HG02884 (cell line): ENCODE results near the gene ABR.

ENCODE experiments used
- ATAC-seq: cut with Tn5 transposase; IDR thresholded peaks from one replicate; pipeline ENCODE4 v1.9.1; 2021; ENCODE audit warnings: mild to moderate bottlenecking, moderate library complexity; ENCODE audit not compliant: unreplicated experiment

ABR gene

DNA sequence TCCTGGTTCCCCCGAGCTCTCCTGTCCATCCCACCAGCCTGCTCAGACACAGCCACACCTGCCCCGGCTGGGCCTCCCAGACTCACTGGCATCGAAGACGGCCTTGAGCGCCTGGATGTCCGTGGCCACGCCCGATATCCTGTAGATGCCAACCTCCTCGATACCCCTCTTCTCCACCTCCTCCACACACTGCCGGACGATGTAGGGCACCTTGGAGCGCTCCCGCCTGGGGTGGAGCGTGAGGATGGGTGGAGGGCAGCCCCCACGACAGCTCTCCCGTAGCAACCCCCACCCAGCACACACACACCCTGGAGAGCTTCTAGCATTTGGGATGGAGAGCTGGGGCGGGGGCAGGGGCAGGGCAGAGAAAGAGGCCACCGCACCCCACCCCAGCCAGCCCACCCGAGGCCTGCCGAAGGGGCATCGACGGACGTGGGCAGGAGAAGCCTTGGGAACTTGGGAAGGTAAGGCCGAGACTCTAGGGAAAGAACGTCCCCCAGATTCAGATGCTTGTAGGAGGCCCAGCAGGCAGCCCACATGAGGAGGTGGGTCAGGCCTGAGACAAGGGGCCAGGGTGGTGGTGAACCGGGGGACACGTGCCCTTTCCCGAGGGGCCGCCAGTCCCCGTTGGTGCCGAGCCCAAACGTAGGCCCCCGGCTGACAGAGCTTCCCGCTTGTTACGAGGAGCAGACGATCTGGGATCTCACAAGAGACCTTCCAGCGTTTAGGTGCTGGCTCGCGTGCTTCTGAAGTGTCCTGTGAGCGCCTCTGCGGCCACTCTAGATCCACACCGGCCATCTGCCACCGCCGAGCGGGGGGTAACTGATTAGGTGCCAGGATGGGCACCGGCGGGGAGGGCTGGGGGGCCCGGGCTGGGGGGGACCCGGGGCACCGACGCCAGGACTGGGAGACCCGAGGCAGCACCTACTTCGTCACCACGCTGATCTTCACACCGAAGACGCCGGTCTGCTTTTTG lies 167.7 kb downstream of the ABR start:
- no peak for ATAC-seq

DNA sequence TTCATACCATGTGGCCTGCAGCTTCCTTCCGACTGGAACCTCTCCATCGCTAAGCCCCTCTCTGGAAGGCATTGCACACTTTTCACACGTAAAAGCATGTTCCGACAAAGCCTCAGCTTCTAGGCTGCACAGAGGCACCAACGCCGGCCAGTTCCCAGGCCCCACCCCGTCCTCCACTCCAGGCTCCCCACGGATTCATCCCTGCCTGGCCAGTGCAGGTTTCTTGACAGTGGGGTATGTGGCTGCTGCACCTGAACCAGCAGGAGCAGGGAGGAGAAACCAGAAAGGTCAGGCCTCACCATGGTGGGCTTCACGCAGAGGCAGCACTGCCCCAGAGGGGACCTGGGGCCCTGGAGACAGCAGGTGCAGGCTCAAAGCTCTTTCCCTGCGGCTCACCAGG lies 168.6 kb downstream of the ABR start:
- ATAC-seq, result no peak

DNA sequence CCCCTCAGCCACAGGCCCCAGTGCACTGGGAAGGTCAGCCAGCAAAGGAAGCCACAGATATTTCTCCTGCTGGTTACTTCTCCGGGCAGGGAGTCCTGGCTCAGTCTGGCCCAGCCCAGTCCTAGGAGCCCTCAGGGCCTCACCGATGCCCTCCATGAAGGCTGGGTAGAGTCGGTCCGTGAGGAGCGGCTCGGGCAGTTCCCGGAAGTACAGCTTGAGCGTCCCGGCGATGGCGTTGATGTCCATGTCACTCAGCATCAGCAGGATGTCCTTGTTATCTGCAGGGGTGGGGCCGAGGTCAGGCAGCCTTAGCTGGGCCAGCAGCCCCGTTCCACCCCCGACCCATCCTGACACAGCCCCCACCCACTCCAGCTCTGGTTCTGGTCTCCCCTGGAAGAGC lies 169.2 kb downstream of the ABR start:
- ATAC-seq, result no peak

DNA sequence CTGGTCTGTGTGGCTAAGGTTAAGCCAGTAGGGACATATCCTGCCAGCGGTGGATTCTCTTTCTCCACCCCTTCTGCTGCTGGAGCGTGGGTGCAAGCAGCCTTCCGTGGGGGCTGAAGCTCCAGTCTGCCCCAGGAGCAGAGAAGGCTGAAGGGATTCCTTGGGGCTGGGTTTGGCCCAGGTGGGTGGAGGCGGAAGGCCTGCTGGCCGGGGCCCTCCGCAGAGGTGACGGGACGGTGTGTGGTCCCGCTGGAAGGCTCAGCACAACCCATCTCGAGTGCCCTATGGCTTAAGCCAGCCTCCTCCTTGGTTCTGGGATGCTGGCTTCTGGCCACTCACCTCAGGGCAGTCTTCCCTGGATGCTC lies 169.7 kb downstream of the ABR start:
- ATAC-seq, result no peak

DNA sequence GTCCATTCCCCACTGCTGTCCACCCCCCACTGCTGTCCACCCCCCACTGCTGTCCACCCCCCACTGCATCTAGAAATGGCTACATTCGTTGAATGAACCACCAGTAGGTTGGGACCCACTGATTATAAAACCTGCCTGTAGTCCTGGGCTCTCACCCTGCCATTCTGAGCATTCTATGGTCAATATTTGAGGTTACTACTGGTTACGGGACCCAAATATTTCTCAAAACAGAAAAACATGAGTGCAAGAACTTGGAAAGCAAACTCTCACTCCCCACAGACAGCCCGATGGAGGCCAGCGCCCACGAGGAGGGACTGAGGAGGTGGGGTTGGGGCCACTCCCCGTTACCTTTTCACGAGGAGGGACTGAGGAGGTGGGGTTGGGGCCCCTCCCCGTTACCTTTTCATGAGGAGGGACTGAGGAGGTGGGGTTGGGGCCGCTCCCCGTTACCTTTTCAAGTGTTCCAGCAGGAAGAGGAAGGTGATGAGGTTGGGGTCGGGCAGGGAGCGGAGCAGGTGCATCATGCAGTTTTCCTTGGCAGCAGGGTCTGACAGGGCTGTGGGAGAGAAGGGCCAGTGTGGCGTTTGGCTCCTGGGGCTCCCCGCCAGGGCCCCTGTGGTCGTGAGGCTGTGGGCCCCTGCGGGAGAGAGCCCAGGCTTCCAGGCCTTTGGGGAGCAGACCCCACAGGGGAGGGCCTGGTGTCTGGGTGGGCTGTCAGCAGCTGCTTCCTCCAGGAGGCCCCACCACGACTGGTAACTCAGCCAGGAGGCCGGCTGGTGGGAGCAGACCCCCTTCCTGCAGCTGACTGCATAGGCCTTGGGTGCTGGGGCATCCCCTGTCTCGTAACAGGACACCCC lies 170.3 kb downstream of the ABR start:
- no peak for ATAC-seq

DNA sequence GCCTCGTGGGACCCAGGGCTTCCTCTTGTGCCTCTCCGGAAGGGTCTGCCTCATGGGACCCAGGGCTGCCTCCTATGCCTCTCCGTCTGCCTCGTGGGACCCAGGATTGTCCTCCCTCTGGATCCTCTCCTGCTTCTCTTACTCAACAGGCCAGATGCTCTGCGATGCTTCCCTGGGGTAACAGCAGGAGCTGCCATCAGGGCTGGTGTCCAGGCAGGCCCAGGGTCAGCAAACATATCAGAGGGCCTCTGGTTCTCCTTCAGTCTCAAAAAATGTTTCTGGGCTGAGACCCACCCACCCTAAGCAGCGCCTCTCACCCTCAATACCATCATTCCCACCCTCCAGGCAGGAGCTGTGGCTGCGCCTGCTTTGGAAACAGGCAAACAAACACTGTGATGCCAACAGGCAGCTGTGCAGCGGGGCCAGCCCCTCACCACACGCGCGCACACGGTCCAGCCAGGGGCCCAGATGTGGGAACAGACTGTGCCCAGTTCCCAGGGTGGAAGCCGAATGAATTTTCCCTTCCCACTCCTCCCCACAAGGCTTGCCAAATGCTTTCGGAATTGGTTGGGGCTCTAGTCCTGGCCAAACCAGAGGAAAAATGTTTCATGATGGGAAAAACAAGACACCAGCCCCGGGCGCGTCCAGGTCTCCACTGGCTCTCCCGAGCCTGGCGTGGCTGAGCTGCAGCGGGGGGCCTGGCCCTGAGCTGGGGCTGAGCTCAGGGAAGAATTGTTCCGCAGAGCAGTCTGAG lies 171.6 kb downstream of the ABR start:
- ATAC-seq, result no peak

DNA sequence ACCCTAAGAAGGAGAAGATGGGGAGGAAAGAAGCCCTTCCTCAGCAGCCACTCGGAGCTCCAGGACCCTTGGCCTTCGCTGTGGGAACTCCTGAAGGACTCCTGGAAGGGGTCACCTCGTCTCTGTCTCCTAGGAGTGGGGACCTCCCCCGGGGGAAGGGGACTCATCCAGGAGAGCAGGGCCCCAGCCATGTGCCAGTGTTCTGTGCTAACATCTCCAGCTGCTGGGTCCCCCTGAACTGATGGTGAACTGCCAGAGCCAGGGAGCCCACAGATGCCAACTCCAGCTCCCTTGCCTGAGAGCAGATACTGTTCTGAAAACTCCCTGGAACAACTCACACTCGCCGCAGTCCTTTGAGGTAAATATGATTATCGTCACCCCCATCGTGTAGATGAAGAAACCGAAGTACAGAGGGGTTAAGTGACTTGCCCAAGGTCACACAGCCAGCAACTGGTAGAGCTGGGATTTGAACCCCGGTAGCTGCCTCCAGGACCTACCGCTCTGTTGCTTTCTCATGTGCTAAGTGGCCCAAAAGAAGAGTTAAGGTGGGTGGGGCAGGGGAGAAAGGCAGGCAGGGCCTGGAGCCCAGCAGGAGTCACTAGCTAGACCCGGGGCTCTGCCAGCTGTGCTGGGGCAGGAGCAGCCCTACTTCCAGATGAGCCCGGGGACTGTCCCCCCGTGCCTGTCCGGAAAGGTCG lies 172.3 kb downstream of the ABR start:
- no peak for ATAC-seq

DNA sequence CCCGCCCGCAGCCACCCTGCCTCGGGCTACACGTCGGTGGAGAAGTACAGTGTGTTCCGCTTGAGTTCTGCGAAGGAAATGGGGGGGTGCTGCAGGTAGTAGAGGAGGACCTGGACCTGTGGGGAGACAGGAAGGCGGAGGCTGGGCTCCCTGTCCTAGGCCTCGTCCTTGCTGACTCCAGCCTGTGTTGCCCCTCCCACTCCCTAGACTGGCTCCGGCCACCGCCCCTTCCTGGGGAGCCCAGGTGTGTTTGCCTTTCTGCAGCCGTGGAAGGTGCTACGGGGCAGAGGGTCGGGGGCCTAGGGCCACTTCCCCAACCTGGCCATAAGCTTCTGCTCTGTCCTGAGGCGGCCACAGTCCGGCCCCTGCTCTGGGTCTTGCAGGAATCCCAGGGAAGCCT lies 173.7 kb downstream of the ABR start:
- ATAC-seq, result no peak

DNA sequence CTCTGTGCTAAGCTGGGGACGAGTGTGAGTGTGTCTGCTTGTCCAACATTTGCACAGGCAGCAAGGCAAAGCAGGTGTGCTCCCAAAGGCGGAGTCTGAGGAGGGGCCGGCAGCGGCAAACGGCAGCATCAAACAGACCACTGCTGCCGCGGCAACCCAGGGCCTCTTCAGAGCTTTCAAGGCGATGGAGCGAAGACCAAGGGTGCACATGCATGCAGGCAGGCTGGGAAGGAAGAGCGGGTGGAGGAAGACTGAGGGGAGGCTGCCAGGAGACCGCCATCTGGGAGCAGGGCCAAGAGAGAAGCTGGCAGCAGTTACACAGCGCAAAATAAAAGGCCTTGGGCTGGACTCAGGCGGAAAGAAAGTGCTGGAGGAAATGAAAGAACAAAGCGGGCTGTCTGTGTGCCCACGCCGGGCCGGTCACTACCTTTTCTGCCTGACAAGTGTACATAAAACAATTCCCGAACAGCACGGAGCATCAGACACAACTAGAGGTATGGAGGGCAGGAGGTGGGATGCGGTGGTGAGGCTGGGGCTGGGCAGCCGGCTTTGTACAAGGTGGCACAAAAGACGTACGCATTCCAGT lies 174.3 kb downstream of the ABR start:
- ATAC-seq, result no peak

DNA sequence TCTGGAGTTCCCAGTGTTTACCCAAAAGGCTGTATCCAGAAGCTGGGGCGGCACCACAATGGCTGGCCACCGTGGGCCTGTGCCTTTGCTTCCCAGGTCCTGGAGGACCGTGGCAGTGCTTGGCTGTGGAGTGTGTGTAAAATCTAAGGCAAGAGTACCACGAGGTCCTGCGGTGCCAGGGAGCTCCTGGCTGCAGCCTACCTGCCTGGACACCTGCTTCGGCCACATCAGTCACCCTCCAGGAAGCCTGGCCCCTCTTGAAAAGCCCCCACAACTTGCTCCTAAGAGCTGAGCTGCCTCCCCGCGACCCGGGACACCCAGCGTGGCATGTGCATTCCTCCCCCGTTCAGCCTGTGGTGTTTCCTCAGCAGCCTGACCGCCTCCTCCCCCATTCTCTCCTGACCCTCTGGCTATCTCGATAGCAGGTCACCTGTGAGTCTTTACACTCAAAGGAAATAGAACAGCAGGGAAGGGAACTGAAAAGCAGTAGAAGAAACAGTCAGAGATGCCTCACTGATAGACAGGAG lies 174.9 kb downstream of the ABR start:
- no peak for ATAC-seq

DNA sequence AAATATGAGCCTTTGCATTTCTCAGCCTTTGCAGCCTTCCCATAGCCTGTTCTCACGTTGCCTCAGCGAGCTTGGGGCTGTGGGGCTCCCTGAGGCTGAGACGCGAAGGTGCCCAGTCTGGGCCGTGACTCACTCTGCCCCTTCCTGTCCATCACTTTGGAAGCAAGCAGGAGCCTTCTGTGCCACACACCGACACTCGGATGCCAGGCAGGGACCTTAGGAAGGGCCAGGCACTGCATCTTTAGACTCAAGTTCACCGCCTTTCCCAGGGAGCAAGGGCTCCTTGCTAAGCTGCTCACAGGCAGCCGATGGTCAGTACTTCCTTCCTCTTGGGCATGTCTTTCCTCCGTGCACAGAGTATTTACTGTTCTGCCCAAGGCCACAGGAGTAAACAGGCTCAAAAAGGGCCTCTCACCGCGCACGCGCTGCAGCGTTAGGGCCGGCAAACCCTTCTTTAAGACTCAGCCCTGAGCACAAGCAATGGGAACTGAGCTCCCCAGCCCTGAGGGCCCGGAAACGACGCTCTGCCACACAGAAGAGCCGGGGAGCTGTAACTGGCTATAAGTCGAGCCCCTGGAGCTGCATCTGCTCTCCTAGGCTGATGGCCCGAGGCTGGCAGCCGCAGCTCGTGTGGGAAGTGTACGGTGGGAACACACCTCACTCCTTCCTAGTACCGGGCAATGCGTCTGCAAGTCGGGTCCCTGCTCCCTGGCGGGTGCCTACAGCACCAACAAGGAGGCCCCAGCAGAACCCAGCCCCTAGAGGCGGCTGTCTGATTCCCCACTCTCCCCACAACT lies 175.6 kb downstream of the ABR start:
- ATAC-seq, result no peak

DNA sequence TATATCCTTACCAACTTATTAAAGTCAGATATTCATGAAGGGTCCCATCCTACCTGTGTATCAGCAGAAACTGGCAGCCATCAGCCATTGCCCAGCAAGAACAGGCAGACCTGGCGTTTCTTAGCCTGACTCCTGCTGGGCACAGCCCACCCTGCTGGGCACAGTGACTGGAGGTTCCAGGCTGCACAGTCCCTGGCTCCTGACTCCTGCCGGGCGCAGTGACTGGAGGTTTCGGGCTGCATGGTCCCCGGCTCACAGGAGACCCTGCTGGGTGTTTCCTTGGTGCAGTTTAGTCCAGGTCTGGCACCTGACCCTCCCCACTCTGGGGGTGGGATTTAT lies 176.2 kb downstream of the ABR start:
- no peak for ATAC-seq

DNA sequence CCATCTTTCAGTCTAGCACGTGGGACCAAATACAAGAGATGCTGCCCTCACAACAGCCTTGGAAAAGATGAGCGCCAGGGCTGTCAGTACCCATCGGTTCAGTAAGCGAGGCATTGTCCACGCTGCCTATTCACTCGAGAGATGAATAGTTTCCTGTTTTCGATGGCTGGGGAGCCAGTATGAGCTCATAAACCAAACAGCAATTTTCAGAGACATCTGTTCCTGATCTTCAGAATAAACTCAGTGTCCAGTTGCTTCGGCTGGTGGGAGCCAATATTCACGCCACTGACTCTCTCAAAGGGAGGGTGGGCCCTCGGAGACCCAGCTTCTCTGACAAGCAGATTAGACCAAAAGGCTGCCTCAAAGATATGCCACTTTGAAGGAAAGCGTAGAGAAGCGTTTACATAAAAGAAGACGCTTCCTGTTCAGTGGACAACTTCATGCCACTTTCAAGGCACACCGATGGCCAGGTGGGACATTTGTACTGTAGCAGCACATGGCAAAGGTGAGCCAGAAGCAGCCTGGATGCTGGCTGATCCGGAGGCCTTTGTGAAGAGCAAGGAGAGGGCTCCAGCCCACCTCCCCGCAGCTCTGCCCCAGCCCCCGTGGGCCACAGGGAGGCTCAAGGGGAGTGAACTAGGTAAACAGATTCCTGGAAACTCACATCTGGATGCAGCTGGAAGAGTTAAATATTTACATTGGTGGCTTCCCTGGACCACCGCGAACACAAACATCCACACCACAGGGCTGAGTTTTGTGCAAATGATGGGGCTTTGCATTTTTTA lies 176.8 kb downstream of the ABR start:
- no peak for ATAC-seq

DNA sequence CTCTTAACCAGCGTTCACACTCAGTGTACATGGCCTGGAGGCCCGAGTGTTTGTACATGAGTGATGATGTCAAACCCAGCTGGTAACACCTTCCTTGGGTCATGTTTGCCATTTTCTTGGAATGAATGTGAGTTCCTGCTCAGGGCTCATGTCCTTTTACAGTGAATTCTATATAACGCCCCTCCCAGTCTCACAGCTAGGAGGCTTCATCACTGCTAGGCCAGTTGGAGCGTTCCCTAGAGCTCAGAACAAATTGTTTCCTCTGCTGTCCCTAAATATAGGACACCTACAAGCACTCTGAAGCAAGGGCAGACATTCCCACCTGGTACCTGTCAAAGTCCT lies 177.4 kb downstream of the ABR start:
- ATAC-seq, result no peak

DNA sequence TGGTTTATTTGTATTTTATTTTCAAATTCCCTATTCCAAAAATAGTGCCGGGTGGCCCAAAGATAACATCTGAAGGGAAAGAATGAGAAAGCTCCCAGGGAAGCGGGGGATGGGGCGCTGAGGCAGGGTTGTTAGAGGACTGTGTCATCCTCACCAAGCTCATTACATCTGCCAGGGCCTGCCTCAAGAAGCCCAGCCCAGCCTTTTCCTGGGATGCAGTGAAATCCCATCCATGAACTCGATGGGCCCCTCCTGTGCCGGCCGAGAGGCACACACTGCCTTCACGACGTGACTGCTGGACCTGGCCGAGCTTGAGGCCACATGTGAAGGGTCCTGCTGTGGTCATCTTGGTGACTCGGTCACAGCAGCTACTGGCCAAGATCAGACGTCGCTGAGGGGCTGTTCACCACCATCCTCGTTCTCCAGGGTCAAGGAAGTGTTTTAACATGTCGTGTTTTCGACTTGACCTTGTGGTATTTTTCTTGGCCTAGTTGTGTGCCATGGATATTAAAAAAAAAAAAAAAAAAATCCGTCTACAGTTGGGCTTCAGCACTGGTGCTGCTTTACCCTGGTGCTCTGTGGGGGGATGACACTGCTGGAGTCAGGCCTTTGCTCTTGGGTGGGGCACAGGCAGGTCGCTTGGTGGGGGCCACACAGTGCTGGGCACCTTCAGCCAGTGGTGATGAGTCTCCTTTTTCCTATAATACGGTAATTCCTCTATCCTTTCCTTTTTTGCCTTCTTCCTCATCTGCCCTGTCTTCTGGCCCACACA lies 178.0 kb downstream of the ABR start:
- no peak for ATAC-seq

DNA sequence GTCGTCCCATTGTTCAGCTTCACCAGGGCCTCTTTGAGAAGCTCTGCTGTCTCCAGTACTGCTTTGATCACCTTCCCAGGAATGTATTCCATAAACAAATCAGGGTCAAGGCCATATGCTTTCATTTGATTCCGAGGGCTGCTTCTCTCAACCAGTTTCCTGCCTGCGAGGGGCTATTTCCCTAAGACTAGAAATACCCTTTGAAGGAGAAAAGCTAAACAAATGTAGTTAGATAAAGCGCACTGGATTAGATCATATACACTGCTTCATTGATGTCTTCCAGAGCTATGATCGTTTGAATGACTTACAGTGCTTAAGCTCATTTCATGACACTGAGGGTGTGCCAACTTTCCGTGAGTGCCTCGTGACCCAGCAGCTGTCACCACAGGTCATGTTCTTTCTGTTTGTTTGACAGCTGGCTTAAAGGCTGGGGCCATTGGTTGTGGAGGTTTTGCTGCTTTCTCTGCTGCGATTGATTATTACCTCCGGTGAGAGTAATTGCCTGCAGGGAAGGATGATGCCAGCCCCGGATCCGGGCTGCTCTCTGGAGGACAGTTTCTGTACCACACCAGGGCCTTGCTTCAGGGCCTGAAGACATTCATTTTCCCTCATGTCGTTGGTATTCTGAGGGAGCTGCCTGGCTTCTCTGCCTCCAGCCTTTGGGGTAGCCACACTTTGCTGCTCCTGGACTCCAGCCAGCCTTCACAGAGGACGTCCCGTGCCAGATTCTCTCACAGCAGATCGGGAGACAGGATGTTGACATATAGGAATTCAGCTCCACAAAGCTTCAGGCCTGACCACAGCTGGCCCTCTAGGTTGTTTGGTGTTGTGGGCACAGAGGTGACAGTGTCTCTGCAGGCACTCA lies 179.0 kb downstream of the ABR start:
- ATAC-seq, result no peak

DNA sequence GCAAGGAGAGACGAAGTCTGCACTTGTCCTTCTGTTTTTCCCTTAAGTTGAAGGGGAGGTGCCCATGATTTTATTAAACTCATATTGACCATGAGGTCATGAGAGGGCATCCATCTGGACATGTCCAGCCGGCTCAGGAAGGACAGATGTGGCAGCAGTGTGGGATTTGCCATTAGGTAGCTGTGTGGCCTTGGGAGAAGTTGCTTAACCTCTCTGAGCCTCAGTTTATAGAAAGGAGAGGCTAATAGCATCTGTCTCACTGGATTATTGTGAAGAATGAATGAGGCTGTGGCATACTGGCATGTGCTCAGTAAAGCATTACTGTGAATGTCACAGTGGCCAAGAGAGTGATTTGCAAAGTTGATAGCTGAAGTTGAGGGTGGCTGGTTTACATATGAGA lies 181.7 kb downstream of the ABR start:
- ATAC-seq, result no peak
